NCI-H524 treated with DMSO at 0.1 percent for 48 hours (cell line): ENCODE results near the gene LGALS8.
"Not testable (repeated sequence)": the region's sequence is repeated elsewhere in the genome, so short reads cannot be mapped to it uniquely, and the experiment has no call there.

Experiments used
- DNase-seq: peaks from one replicate; lab custom pipeline; 2025; lab: John Stamatoyannopoulos, UW

Gene LGALS8

DNA sequence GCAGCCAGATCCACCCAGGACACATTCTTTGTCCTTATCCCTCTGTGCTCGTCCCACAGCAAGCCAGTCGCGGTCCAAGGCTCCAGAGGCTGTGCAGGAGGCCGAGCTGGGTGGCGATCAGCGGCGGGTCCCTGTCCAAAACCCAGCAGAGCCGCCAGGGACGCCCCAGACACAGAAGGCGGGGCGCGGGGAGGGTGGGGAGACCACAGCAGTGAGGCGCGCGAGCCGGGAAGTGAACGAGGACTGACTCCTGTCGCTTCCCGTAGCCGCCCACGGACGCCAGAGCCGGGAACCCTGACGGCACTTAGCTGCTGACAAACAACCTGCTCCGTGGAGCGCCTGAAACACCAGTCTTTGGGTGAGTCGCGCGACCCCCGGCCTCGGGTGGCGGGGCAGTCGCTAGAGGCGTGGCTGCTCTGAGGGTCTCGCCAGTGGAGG, at the start of gene LGALS8:
LGALS8 (plus strand) TSS at position 279 of the 438 bp plus-strand sequence. CDS start 2,089 bp downstream, outside the sequence.
- no peak for DNase-seq

DNA sequence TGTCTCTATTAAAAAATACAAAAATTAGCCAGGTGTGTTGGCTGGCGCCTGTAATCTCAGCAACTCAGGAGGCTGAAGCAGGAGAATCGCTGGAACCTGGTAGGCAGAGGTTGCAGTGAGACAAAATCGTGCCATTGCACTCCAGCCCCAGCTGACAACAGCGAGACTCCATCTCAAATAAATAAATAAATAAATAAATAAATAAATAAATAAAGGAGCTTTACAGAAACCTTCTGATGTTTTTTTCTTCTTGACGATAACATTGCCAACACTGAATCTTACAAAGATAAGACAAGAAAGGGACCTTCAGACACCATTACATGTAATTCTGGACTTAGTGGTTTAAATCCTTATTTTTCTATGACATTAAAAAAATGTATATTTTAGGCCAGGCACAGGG, 47.8 kb upstream of the LGALS8 start:
- DNase-seq = no peak

DNA sequence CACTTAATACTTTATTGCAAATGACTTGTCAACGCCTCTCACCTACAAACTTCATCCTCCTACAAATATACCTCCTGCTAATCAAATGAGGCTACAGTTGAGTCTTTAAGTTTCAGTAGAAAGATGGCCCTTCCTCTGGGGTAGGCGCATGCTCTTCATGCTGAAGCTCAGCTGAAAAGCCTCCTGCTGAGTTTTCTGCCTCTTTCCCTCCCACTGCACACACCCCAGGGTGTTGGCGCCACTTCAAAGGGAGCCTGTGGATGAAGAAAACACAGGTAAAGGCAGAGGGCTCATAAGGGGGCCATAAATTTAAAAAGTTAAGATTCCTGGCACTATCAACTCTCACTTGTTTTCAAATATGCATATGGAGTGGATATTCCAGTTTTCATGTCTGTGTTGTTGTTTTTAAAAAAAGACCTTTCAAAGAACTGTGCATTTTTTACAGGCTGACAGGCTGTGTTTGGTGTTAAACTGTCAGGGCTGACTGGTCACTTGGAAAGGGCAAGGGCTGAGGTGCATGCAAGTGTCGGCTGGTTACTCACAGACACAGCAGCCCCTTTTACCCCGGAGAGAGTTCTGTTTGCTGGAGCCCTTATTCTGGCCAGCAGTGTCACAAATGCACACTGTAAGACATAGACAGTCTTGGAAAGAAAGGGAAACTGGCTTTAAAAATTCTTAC, 42.9 kb upstream of the LGALS8 start:
- no peak for DNase-seq

DNA sequence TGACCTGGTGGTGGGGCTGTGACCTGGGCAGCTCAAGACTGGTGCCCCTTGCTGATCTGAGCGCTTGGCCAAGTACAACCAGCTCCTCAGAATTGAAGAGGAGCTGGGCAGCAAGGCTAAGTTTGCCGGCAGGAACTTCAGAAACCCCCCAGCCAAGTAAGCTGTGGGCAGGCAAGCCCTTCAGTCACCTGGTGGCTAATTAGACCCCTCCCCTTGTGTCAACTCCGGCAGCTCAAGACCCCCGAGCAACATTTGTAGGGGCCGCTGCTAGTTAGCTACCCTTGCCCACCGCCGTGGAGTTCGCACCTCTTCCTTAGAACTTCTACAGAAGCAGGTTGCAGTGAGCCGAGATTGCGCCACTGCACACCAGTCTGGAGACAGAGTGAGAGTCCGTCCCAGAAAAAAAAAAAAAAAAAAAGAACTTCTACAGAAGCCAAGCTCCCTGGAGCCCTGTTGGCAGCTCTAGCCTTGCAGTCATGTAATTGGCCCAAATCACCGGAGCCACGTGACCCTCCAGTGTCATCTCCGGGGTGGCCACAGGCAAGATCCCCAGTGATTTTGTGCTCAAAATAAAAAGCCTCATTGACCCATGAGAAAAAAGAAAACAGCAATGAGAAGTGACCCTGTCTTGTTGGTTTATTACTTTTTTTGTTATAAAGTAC, 39.3 kb upstream of the LGALS8 start:
- no peak for DNase-seq

DNA sequence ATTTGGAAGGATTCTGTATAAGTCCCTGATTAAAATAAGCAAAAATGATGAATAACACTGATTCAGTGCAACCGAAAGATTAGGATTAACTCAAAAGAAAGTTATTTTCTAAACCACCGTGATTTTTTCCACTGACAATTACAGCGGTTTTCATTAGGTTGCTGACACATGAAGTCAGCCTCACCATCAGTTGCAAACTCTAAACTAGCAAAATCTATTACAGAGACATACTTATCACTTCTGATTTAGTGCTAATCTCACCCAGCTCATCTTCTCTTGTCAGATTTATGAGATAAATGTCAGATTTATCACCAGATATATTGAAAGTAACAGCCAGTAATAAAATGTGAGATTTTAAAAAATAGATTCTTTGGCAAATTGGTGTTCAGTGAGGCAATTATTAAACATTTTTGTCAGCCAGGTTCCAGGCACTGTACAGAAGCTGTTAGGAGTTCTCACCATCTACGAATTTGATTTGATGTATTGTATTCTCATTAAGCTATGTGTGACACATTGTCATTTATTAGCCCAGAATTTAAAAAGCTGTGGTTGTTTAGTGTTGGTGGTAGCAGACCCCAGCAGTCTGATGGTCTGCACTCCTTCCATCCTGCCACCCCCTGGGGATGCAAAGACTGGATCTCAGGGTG, 37.3 kb upstream of the LGALS8 start:
- no peak for DNase-seq

DNA sequence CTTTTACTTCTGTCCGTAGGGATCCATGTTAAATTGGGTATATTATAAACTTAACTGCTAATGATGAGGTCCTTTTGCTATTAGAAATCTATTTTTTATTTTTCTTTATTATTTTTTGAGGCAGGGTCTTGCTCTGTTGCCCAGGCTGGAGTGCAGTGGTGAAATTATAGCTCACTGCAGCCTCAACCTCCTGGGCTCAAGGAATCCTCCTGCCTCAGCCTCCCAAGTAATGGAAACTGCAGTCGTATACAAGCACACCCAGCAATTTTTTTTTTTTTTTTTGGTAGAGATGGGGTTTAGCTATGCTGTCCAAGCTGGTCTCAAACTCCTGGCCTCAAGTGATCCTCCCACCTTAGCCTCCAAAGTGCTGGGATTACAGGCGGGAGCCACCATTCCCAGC, 34.6 kb upstream of the LGALS8 start:
- not testable (repeated sequence) for DNase-seq

DNA sequence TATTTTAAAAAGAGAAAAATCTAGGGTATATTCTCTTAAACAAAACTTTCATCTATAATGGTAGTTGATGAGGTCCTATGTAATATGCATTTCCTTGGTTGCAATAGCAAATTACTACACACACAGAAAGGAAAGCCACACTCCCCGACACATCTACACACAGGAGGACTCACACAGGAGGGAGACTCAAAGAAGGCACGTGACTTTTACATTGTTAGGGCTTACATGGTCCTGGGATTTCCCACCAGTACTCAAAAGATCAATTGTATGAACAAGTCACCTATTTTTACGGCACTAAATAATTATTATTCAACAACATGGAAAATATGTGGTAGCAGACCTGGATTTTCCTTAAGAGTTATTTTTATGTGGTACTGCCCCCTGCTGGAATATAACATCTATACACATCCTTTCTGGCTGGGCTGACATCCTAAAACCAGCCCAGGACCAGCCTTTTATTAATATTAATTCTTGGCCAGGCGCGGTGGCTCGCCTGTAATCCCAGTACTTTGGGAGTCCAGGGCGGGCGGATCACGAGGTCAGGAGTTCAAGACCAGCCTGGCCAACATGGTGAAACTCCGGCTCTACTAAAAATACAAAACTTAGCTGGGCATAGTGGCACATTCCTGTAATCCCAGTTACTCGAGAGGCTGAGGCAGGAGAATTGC, 33.9 kb upstream of the LGALS8 start:
- DNase-seq = no peak

DNA sequence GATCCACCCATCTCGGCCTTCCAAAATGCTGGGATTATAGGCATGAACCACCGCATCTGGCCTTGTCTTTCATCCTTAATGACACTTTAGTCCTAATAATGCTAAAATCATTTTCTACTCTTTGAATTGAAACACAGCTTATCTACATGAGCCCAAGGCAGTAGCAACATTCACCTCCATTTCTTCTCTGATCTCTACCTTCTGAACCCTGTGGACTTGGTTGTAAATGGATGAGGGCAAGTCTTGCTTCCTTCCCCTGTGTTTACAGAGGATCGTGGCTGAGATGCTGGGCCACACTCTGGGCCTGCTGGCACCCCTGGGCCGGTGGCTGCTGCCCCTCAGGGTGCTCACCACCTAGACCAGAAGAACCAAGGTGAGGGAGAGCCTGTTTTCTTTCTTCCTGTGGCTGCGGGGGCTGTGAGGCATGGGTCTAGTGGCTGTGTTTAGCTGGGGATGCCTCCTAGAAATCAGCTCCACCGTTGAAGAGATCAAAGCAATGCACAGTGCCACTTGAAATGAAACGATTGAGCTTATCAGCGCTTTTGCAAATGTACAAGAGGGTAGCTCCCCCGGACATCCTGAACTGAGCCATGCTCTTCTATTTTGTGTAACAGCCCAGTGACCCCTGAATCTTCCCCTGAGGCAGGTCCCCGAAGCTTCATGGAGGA, 32.2 kb upstream of the LGALS8 start:
- no peak for DNase-seq

DNA sequence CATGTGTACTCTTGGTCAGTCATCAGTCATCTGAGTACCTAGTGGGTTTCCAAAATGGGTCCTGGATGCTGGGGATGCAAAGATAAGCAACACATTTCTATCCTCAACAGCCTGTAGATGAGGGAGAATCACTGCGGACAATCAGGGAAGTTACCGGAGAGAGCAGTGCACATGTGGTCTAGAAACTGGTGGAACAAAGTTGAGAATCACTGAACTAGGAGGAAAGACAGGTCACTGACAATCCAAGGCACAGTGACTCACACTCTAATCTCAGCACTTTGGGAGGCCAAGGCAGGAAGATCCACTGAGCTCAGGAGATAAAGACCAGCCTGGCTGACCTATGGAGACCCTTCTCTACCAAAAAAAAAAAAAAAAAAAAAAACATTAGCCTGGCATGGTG, 31.4 kb upstream of the LGALS8 start:
- no peak for DNase-seq

DNA sequence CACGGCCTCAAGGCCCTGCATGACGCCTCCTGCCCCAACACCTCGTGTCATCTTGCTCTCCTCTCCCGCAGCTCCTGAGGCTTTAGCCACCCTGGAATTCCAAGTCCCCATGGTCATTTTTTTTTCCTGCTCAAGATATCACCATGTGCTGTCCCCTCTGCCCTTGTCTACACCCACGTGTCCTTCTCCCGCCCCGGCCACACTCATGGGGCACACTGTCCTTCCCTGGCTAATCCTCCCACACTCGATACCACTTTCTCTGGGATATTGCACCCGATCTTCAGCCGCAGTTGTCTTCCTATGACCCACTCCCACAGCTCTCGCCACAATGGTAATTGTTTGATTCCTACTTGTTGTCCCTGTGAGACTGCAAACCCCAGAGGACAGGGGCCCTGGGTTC, 29.7 kb upstream of the LGALS8 start:
- DNase-seq = no peak

DNA sequence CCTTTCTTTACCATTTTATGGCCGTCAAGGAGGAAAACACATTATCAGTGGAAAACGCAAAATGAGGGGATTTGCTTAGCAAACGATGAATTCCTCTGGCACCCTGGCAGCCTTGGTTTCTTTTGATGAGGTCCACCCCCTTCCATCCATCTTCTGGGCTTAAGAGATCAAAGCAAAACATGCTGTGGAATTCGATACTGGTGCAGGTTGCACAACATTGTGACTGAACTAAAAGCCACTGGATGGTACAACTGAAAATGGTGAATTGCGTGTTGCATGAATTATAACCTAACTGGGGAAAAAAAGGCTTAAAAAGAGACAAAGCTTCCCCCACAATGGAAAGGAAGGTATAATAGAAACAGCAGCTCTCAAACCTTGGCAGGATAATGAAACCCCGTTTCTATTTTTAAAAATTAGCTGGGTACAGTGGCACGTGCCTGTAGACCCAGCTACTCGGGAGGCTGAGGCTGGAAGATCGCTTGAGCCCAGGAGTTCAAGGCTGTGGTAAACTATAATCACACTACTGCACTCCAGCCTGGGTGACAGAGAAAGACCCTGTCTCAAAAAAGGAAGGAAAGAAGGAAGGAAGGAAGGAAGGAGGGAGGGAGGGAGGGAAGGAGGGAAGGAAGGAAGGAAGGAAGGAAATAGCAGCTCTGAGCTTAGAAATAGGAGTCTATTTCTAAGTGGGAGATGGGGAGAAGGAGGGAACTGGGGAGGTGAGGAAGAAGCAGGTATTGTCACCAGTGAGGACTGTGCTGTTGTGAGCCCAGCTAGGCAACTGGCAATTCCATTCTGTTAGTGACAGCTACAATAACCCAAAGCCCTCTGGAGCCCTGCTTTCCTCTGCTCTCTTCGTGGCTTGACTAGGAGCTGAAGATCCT, 29.0 kb upstream of the LGALS8 start:
- DNase-seq = no peak

DNA sequence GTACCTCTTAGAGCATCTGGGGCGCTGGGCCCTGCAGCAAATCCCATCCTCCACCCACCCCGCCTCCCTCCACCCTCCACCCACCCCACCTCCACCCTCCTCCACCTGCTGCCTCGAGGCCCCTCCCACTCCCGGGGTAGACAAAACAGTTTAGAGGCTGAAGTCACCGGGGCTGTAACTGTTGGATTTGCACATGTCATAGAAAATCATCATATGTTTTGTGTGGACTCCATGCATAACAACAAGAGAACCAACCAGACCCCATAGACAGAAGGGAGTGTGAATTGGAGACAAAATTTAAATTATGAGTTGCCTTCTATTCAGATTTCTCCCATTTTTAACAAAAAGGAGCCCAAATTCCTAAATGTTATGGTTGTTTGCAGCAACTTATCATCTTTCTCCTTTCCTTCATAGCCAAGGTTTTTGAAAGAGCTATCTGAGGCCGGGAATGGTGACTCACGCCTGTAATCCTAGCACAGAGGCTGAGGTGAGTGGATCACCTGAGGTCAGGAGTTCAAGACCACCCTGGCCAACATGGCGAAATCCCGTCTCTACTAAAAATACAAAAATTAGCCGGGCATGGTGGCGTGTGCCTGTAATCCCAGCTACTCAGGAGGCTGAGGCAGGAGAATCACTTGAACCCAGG, 28.2 kb upstream of the LGALS8 start:
- no peak for DNase-seq

DNA sequence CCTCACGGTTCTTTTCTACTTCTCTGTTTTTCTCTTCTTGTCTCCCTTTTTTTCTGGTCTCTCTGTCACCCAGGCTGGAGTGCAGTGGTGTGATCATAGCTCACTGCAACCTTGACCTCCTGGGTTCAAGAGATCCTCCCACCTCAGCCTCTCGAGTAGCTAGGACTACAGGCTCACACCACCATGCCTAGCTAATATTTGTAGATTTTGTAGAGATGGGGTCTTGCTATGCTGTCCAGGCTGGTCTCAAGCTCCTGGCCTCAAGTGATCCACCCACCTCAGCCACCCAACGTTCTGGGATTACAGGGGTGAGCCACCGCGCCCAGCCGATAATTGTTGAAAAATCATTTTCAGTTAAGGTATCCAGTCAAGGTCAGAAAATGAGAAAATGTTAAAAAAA, 25.9 kb upstream of the LGALS8 start:
- no peak for DNase-seq

DNA sequence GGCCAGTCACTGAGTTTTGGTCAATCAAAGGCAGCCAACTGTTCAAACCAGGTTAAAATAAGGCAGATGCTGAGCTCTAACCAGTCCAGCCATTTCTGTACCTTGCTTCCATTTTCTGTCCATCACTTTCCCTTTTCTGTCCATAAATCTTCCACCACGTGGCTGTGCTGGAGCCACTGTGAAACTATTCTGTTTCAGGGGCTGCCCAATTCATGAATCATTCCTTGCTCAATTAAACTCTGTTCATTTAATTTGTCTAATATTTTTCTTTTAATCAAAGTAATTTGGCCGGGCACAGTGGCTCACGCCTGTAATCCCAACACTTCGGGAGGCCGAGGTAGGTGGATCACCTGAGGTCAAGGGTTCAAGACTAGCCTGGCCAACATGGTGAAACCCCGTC, 22.7 kb upstream of the LGALS8 start:
- no peak for DNase-seq

DNA sequence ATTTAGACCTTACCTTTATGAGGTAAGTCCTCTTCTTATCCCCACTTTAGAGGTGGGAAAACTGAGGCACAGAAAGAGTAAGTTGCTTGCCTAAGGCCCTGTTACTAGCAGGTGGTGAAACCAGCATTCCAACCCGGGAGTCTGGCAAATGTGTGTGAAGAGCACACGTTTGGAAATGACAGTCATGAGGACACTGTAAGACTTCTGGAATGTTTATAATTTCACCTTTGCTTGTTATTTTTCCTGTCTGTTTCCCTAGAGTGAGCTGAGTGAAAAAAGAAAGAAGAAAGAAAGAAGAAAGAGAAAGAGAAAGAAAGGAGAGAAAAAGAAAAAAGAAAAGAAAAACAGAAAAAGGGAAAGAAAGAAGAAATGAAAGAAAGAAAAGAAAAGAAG, 21.2 kb upstream of the LGALS8 start:
- DNase-seq = no peak

DNA sequence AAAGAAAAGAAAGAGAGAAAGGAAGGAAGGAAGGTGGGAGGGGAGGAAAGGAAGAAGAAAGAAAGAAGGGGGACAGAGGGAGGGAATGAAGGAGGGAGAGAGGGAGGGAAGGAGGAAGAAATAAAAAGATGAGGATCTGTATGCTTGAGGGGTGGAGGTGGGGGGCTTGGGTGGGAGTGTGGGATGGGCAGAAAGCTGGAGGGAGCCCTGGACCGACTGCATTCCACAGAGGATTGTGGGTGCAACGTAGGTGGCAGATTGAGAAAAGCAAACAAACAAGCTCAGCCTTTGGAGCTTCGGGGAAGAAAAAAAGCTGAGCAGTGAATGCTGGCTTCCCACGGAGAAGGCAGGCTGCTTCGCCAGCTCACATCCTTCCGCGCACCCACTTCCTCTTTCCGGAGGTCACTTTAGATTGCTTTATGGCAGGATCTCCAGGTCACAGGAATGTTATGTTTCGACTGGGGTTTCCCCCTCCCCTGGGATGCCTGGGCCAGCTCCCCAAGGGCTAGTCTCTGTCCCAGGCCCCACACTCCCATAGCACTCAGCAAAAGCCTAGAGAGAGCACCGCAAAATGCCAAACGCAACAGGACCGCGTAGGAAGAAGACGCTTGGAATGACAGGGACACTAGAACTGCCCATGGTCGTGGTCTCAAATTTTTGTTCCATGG, 20.7 kb upstream of the LGALS8 start:
- DNase-seq = no peak

DNA sequence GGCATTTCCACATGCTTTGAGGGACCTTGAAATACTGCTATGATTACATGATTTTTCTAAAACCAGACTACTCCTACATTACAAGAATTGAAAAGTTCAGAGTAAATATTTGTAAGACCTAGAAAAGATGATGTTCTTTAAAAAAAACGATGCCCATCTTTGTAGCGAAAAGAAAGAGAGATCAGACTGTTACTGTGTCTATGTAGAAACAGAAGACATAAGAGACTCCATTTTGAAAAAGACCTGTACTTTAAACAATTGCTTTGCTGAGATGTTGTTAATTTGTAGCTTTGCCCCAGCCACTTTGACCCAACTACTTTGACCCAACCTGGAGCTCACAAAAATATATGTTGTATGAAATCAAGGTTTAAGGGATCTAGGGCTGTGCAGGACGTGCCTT, 19.4 kb upstream of the LGALS8 start:
- not testable (repeated sequence) for DNase-seq

DNA sequence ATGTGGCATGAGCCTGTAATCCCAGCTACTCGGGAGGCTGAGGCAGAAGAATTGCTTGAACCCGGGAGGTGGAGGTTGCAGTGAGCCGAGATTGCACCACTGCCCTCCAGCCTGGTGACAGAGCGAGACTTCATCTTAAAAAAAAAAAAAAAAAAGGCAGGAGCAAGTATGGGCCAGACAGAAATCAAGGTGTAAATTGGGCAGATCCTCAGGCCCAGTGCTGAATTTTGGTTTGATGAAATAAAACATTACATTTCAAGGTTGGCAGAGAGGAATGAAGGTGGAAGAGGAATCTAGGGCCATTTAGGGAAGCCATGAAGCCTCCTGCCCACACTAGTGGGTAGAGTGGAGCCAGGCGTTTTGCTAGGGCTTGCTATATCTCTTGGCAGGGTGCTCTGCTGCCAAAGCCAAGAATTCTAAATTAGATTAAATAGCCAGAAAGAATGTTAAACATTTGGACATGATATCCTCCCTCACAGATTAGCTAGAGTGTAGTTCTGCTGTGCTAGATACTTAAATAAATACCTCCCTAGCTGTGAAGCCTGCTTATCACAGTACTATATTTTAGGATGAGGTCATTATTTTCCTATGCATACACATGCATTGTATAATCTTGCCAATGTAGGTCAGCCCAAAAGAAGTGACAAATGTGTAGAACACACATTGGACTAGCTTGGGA, 16.6 kb upstream of the LGALS8 start:
- no peak for DNase-seq

DNA sequence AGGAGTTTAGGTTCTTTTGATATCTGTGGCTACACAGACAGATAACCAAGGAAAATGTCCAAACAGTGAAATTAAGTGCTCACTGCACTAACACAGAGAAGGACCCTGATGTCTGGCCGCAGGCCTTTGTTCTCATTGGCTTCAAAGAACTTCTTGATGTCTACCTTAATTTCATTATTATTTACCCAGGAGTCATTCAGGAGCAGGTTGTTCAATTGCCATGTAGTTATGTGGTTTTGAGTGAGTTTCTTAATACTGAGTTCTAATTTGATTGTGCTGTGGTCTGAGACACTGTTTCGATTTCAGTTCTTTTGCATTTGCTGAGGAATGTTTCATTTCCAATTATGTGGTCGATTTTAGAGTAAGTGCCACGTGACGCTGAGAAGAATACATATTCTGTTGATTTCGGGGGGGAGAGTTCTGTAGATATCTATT, 15.2 kb upstream of the LGALS8 start:
- DNase-seq = no peak

DNA sequence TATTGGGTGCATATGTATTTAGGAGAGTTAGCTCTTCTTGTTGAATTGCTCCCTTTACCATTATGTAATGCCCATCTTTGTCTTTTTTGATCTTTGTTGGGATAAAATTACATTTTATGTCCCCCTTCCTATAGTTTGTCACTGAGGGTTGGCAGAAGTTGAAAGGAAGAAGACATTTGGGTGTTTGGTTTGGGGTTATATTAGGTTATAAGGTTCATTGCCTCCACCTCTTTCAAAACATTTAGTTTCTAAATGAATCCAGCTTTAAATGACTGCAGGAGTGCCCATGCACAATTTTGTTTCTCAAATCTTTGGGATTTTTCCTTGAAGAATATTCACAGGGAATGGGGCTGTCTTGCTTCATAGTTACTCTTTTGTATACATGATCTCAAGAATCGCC, 14.6 kb upstream of the LGALS8 start:
- no peak for DNase-seq
